Measurements from ENCODE around the gene CRLF1. TPM values are rescaled to one million over a fixed set of nuclear protein-coding genes. Genes with fewer than 3 reads are reported as not detected.

The CRLF1 gene
- total RNA-seq, 4 donors from 2014 or later, result 14.9 to 61.6 (median 35.3) TPM

- intact Hi-C loops (cut with DNase I; ENCODE audit: low total_unique reads) (loop anchor here (5.0 kb wide), 1 partner anchor 91 kb away; no protein-coding TSS in a partner anchor), in situ Hi-C loops (cut with MboI; ENCODE audit: low sequenced_read_pairs in 4 of 4) (loop anchor here in 1 of 4 donors (25.0 kb wide), 1 partner anchor 96 kb away; no protein-coding TSS in a partner anchor)
- no peak for DNase-seq
- Histone ChIP-seq H3K36me3 (peaks cover 0 to 4% of the 10 kb centered on the region in 2 donors), H3K27me3 (no peaks in the 10 kb centered on the region), H3K4me3 (peak overlapping the region; percentile 82 to 91 (median 88)), H3K27ac (peak overlapping the region; percentile 95 to 98 (median 96)), H3K9me3 (no peaks in the 10 kb centered on the region), H3K4me1 (peaks cover 0 to 17% of the 10 kb centered on the region in 2 donors)
- peak; percentile 11 to 25 for ATAC-seq
- no peak for TF ChIP-seq CTCF (IDR thresholded peaks at IDR 0.05 in 4 of 5, conservative IDR thresholded peaks at IDR 0.05 in 1 of 5)
- no peak for TF ChIP-seq POLR2A (IDR thresholded peaks at IDR 0.05)
Measured at GRCh38 chr19:18558202-18558555, 48.4 kb downstream of the CRLF1 start.

- TF ChIP-seq POLR2A (IDR thresholded peaks at IDR 0.05) (peak; percentile 86 to 92), CTCF (IDR thresholded peaks at IDR 0.05 in 4 of 5, conservative IDR thresholded peaks at IDR 0.05 in 1 of 5) (no peak)
- H3K27me3 ChIP-seq, result no peaks in the 10 kb centered on the region
- intact Hi-C loops (cut with DNase I; ENCODE audit: low total_unique reads) (loop anchor here (1.0 to 5.0 kb wide), 3 partner anchors 14 to 90 kb away; partner anchors contain the start of genes ELL and UBA52), in situ Hi-C loops (cut with MboI; ENCODE audit: low sequenced_read_pairs in 4 of 4) (loop anchor here in 1 of 4 donors (25.0 kb wide), 1 partner anchor 95 kb away; no protein-coding TSS in a partner anchor)
- ATAC-seq (peak; percentile 99 to 100), DNase-seq (peak; percentile 98)
- peak within 1 kb of the TSS; percentile 82 to 91 (median 88) for H3K4me3 ChIP-seq
- no peaks in the 10 kb centered on the region for H3K9me3 ChIP-seq
- H3K36me3 ChIP-seq, result no peaks in the 10 kb centered on the region
- peaks cover 0 to 17% of the 10 kb centered on the region in 2 donors for H3K4me1 ChIP-seq
- peak within 1 kb of the TSS; percentile 95 to 98 (median 96) for H3K27ac ChIP-seq
Measured at GRCh38 chr19:18557411-18558201, 49.0 kb downstream of the CRLF1 start, which contains the start of gene KXD1. KXD1 (plus strand) TSS chr19:18557870; CDS start chr19:18562057, 4,187 bp downstream.

- Histone ChIP-seq H3K27ac (no peak overlapping the region), H3K36me3 (no peaks in the 10 kb centered on the region), H3K27me3 (no peaks in the 10 kb centered on the region), H3K4me1 (no peaks in the 10 kb centered on the region), H3K9me3 (no peaks in the 10 kb centered on the region), H3K4me3 (no peak overlapping the region)
- no peak for DNase-seq
- intact Hi-C loops (cut with DNase I; ENCODE audit: low total_unique reads), result no loop called here
- TF ChIP-seq POLR2A (IDR thresholded peaks at IDR 0.05), result no peak
- TF ChIP-seq CTCF (IDR thresholded peaks at IDR 0.05 in 4 of 5, conservative IDR thresholded peaks at IDR 0.05 in 1 of 5), result no peak
- no peak for ATAC-seq
- in situ Hi-C loops (cut with MboI; ENCODE audit: low sequenced_read_pairs in 4 of 4), result loop anchor here in 1 of 4 donors (25.0 kb wide), 1 partner anchor 89 kb away; no protein-coding TSS in a partner anchor
Measured at GRCh38 chr19:18551631-18552030, 55.0 kb downstream of the CRLF1 start.

GRCh38 chr19:18543814-18544475 is 62.7 kb downstream of the CRLF1 start:
- H3K9me3 ChIP-seq, result no peaks in the 10 kb centered on the region
- DNase-seq, result peak; percentile 41
- H3K4me1 ChIP-seq, result peaks cover 14 to 16% of the 10 kb centered on the region in 2 donors
- no peaks in the 10 kb centered on the region for H3K27me3 ChIP-seq
- intact Hi-C loops (cut with DNase I; ENCODE audit: low total_unique reads) (loop anchor here (2.0 kb wide), 1 partner anchor 21 kb away; the partner anchor contains the start of gene ELL), in situ Hi-C loops (cut with MboI; ENCODE audit: low sequenced_read_pairs in 4 of 4) (no loop called here)
- ATAC-seq, result peak; percentile 36 to 54
- no peak for TF ChIP-seq CTCF (IDR thresholded peaks at IDR 0.05 in 4 of 5, conservative IDR thresholded peaks at IDR 0.05 in 1 of 5)
- H3K4me3 ChIP-seq, result peak overlapping the region; percentile 69 to 87 (median 78)
- peaks cover 0 to 24% of the 10 kb centered on the region in 2 donors for H3K36me3 ChIP-seq
- H3K27ac ChIP-seq, result peak overlapping the region; percentile 93 to 95 (median 93)

Other genes starting within 250 kb of the CRLF1 start
- 1 to 10 TPM in 2 of 4 donors, not detected in 2; 1.4 to 2.7 TPM for gene GDF15, start 220.6 kb downstream of the CRLF1 start, total RNA-seq
- gene LRRC25, start 209.2 kb downstream of the CRLF1 start, total RNA-seq, result 1 to 10 TPM in 3 of 4 donors, under 1 TPM in 1; 0.34 to 4.2 (median 2.3) TPM
- 10 to 100 TPM; 24.7 to 65.2 (median 44.1) TPM for gene SSBP4, start 187.4 kb downstream of the CRLF1 start, total RNA-seq
- gene ISYNA1, start 168.7 kb downstream of the CRLF1 start, total RNA-seq, result 10 to 100 TPM in 1 of 4 donors, 1 to 10 TPM in 3; 5.1 to 29.1 (median 7.8) TPM
- gene ELL, start 84.7 kb downstream of the CRLF1 start, total RNA-seq, result 10 to 100 TPM; 21.8 to 30.8 (median 27.3) TPM
- gene FKBP8, start 63.2 kb downstream of the CRLF1 start, total RNA-seq, result 100 to 1,000 TPM; 157 to 195 (median 184) TPM
- 100 to 1,000 TPM in 3 of 4 donors, 10 to 100 TPM in 1; 97.1 to 155 (median 106) TPM for gene KXD1, start 48.9 kb downstream of the CRLF1 start, total RNA-seq
- gene UBA52, start 34.9 kb downstream of the CRLF1 start, total RNA-seq, result 100 to 1,000 TPM; 512 to 719 (median 537) TPM
- 100 to 1,000 TPM; 163 to 337 (median 187) TPM for gene REX1BD, start 18.0 kb downstream of the CRLF1 start, total RNA-seq
- gene TMEM59L, start 6.1 kb upstream of the CRLF1 start, total RNA-seq, result 1 to 10 TPM in 1 of 4 donors, under 1 TPM in 2, not detected in 1; 0.20 to 2.1 (median 0.36) TPM
- 10 to 100 TPM in 1 of 4 donors, 1 to 10 TPM in 3; 5.2 to 12.0 (median 7.3) TPM for gene KLHL26, start 30.2 kb upstream of the CRLF1 start, total RNA-seq
- 1 to 10 TPM; 2.8 to 8.8 (median 3.7) TPM for gene CRTC1, start 76.9 kb upstream of the CRLF1 start, total RNA-seq
- 10 to 100 TPM in 1 of 4 donors, 1 to 10 TPM in 1, under 1 TPM in 1, not detected in 1; 0.24 to 77.8 (median 1.3) TPM for gene COMP, start 184.5 kb upstream of the CRLF1 start, total RNA-seq
- 10 to 100 TPM; 26.0 to 64.9 (median 46.4) TPM for gene UPF1, start 225.2 kb upstream of the CRLF1 start, total RNA-seq

Measured in gastrocnemius medialis (tissue), 4 donors.